ENCODE data around the gene REM2. TPM values are rescaled to one million over a fixed set of nuclear protein-coding genes. Genes with fewer than 3 reads are reported as not detected.
A peak's percentile ranks its signal among the peaks of the same experiment; 100 is the strongest.

The REM2 gene, protein sequence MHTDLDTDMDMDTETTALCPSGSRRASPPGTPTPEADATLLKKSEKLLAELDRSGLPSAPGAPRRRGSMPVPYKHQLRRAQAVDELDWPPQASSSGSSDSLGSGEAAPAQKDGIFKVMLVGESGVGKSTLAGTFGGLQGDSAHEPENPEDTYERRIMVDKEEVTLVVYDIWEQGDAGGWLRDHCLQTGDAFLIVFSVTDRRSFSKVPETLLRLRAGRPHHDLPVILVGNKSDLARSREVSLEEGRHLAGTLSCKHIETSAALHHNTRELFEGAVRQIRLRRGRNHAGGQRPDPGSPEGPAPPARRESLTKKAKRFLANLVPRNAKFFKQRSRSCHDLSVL
- total RNA-seq: under 0.01 and 0.43 TPM in 2 replicates

GRCh38 chr14:22883173-22883976, at the start of gene REM2:
Gene REM2 (plus strand): TSS chr14:22883222. CDS start chr14:22883288, 66 bp downstream.
- no peak for TF ChIP-seq CTCF (IDR thresholded peaks at IDR 0.05; ENCODE audit: insufficient read depth, low read depth, low read length)
- H3K4me3 ChIP-seq (ENCODE audit: low read depth, low read length): no peak within 1 kb of the TSS
- DNase-seq (ENCODE audit: low read depth): no peak

DNA sequence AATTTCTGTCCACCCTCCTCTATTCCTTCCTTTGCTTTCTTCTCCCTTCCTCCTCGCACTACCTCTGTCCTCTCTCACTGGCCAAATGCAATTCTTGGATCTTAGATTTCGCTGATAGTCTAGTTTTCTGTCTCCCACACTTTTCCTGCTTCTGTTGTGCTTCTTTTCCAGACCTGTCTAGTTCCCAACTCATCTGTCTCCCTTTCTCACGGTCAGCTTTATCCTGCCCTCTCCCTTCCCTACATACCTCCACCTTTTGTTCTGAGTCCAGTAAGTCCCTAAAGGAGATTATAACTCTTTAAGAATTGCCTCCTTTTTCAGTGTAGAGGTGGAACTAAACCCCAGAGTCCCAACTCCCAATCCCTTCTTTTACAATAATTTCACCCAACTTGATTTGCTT, 47.5 kb upstream of the REM2 start:
- TF ChIP-seq CTCF (IDR thresholded peaks at IDR 0.05; ENCODE audit: insufficient read depth, low read depth, low read length): no peak
- DNase-seq (ENCODE audit: low read depth): no peak

DNA sequence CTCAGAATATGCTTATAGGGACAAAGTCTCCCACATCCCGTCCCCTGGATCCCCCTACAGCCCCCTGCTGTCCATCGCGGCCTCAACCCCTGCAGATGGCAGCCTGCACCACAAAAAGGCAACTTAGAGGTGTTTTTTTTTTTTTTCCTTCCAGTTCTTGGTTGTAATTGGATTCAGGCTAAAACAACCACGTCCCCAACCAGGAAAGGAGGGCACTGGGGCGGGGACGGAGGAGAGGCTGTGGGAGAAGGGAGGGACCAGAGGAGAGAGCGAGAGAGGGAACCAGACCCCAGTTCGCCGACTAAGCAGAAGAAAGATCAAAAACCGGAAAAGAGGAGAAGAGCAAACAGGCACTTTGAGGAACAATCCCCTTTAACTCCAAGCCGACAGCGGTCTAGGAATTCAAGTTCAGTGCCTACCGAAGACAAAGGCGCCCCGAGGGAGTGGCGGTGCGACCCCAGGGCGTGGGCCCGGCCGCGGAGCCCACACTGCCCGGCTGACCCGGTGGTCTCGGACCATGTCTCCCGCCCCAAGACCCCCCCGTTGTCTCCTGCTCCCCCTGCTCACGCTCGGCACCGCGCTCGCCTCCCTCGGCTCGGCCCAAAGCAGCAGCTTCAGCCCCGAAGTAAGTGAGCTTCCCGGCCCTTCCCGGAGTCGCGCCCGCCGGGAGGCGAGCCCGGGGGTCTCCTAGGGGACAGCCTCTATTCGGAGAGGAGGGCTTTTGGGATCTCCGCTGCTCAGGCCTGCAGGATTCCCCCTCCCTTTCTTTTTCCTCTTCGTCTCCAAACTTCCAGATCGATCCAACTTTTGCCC, 46.5 kb upstream of the REM2 start, which contains the start of gene MMP14:
MMP14 (plus strand) TSS at position 285 of the 813 bp plus-strand sequence; CDS start at position 518, 233 bp downstream.
- peak; percentile 94 for DNase-seq (ENCODE audit: low read depth)
- peak within 1 kb of the TSS; percentile 97 for H3K4me3 ChIP-seq (ENCODE audit: low read depth, low read length)
- peak; percentile 54 for TF ChIP-seq CTCF (IDR thresholded peaks at IDR 0.05; ENCODE audit: insufficient read depth, low read depth, low read length)

More for the DNA sequence above, 47.5 kb upstream of the REM2 start:
- no peak overlapping the region for H3K4me3 ChIP-seq (ENCODE audit: low read depth, low read length)

DNA sequence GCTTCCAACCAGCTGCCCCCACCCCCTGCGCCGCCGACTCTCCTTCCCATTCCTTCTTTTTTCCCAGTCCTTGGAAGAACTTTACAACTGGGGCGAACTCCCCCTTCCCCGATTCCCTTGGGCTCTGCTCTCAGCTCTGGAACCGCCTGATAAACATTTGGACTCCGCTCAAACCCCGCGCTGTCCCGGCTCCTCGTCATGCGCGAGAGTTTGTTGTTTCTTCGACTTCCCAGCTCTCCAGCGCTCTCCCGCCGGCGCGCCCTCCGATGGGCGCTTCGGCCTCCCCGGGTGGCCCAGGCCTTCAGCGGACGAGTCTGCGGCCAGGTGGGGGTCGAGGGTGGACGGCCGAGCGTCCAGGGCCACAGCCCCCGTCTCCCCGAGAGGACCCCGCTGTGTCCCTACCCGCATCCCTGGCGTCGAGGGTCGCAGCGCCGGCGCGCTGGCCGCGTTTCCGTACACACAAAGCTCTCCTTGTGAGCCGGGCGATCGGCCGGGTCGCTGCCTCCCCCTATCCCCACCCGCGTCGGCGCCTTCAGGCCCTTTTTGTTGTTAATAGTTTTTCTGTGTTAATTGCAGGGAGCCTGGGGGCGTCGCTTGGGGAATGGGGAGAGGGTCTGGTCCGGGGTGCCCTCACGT, 45.8 kb upstream of the REM2 start:
- peak; percentile 65 for DNase-seq (ENCODE audit: low read depth)
- peak overlapping the region; percentile 97 for H3K4me3 ChIP-seq (ENCODE audit: low read depth, low read length)
- TF ChIP-seq CTCF (IDR thresholded peaks at IDR 0.05; ENCODE audit: insufficient read depth, low read depth, low read length): no peak

- peak; percentile 53 for DNase-seq (ENCODE audit: low read depth)
- no peak for TF ChIP-seq CTCF (IDR thresholded peaks at IDR 0.05; ENCODE audit: insufficient read depth, low read depth, low read length)
- peak overlapping the region; percentile 97 for H3K4me3 ChIP-seq (ENCODE audit: low read depth, low read length)
Observed at GRCh38 chr14:22837750-22838538, 45.1 kb upstream of the REM2 start.

Data from fibroblast of villous mesenchyme (primary cell).